Kidney (tissue), 14 donors: ENCODE measurements around the gene GRN. TPM values are rescaled to one million over a fixed set of nuclear protein-coding genes. Genes with fewer than 3 reads are reported as not detected.

ENCODE experiments used
- DNase-seq, 5 donors: peaks; one replicate each; pipeline ENCODE4 v3.0.0-alpha.2; 2013 to 2020
- FAIRE-seq: peaks from 2 replicates; lab custom pipeline; 2012; peaks lifted over from hg19 to GRCh38; lab: Jason Lieb, UNC
- H3K27ac ChIP-seq, 2 donors: one replicate each; pipeline ENCODE4 v1.7.0; 2013; ENCODE audit warnings: low read depth in 2 of 2, low read length in 2 of 2, inconsistent platforms in 1 of 2
- H3K27me3 ChIP-seq: one replicate; pipeline ENCODE4 v1.7.1; 2013; ENCODE audit warnings: low read length, inconsistent platforms; ENCODE audit not compliant: control insufficient read depth, insufficient read depth
- H3K36me3 ChIP-seq, 3 donors: one replicate each; pipeline versions ENCODE4 v1.7.0 to v1.7.1; 2013; ENCODE audit warnings: low read length in 3 of 3, control low read depth in 1 of 3, inconsistent platforms in 1 of 3; ENCODE audit not compliant: insufficient read depth in 3 of 3, control insufficient read depth in 2 of 3
- H3K4me1 ChIP-seq, 3 donors: one replicate each; pipeline versions ENCODE4 v1.7.0 to v1.7.1; 2013; ENCODE audit warnings: low read length in 3 of 3, inconsistent platforms in 1 of 3, low read depth in 1 of 3; ENCODE audit not compliant: control insufficient read depth in 2 of 3, insufficient read depth in 2 of 3
- H3K4me3 ChIP-seq, 3 donors: one replicate each; pipeline versions ENCODE4 v1.7.0 to v1.8.1; 2013; ENCODE audit warnings: low read length in 3 of 3, control low read depth in 1 of 3, inconsistent platforms in 1 of 3
- H3K9ac ChIP-seq, 3 donors: one replicate each; pipeline versions ENCODE4 v1.7.0 to v1.7.1; 2013; ENCODE audit warnings: low read length in 3 of 3, control low read depth in 1 of 3, inconsistent platforms in 1 of 3
- H3K9me3 ChIP-seq, 3 donors: one replicate each; pipeline versions ENCODE4 v1.7.0 to v1.7.1; 2013; ENCODE audit warnings: low read length in 3 of 3, control low read depth in 1 of 3, inconsistent platforms in 1 of 3; ENCODE audit not compliant: control insufficient read depth in 2 of 3, insufficient read depth in 1 of 3
- intact Hi-C: fragments of 100-400 bp; cut with DNase I; formaldehyde crosslinking; loops from one replicate; pipeline ENCODE4 v1.11.1; 2022
- polyA plus RNA-seq: library from polyadenylated mRNA; stranded (reverse); fragments of 350-450 nt; fragmentation: Illumina TruSeq; extraction: RNeasy Lipid Tissue Mini Kit (QIAGEN cat#74804); gene quantifications from one replicate; pipeline ENCODE4 v1.2.3, GENCODE V29; 2014; ENCODE audit warnings: low read depth, low replicate concordance; ENCODE audit not compliant: insufficient read depth
- total RNA-seq: library from RNA; stranded (reverse); fragmentation: NEBNext Ultra II Directional; extraction: Animal tissue kit (Norgen Biotek cat#: 25700); gene quantifications from one replicate; pipeline ENCODE4 v1.2.1, GENCODE V29; 2021
- TF ChIP-seq, protein P1 (sequence below): IDR thresholded peaks from 3 replicates; pipeline ENCODE4 v1.5.1; 2012; ENCODE audit warnings: mild to moderate bottlenecking, moderate library complexity, borderline replicate concordance; ENCODE audit not compliant: insufficient read depth; ENCODE audit errors: extremely low read depth
- donor health status: control.
- donor health status: control.
- donor health status: control.
- donor health status: control.
- donor health status: control.
- donor health status: DM: yes; HTN: yes; CAD: no.
- donor health status: Normal renal cell carcinoma (clear cell type).

GRN gene
- total and polyA plus RNA-seq, 2 donors from 2014 or later, result 235 to 353 TPM

DNA sequence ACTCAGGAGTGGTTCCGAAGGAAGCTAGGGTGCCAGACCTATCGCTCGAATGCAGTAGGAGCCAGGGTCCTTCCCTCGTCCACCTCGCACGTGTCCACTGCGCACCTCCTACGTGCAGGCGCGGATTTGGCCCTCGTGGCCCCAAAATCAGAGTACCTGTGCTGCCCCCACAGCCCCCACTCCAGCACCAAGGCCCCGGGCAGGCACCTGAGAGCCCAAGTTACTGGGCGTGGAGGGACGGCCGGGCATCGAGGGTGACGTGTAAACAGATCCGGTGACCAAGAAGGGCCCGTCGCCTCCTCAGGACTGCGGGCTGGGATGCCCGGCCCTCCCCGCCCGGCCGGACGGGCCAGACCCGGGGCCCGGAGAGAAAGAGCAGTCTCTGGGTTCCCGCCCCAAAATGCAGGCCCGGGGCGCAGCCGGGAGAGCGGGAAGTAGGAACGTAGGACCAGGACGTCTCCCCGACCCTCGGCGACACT, 21.0 kb upstream of the GRN start:
- TF ChIP-seq, protein P1, sequence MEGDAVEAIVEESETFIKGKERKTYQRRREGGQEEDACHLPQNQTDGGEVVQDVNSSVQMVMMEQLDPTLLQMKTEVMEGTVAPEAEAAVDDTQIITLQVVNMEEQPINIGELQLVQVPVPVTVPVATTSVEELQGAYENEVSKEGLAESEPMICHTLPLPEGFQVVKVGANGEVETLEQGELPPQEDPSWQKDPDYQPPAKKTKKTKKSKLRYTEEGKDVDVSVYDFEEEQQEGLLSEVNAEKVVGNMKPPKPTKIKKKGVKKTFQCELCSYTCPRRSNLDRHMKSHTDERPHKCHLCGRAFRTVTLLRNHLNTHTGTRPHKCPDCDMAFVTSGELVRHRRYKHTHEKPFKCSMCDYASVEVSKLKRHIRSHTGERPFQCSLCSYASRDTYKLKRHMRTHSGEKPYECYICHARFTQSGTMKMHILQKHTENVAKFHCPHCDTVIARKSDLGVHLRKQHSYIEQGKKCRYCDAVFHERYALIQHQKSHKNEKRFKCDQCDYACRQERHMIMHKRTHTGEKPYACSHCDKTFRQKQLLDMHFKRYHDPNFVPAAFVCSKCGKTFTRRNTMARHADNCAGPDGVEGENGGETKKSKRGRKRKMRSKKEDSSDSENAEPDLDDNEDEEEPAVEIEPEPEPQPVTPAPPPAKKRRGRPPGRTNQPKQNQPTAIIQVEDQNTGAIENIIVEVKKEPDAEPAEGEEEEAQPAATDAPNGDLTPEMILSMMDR, result no peak
- FAIRE-seq, result no peak
- intact Hi-C loops, result no loop called here
- H3K9me3 ChIP-seq, result no peaks in the 10 kb centered on the region
- peaks cover 0 to 14% (median 0%) of the 10 kb centered on the region in 3 donors for H3K4me1 ChIP-seq
- H3K27ac ChIP-seq, result peak overlapping the region; percentile 32 to 48
- peak overlapping the region; percentile 60 to 80 (median 77) for H3K4me3 ChIP-seq
- peak overlapping the region; percentile 15 to 86 (median 78) for H3K9ac ChIP-seq
- peak in 3 of 5 donors; percentile 22 to 72 (median 38) for DNase-seq
- H3K27me3 ChIP-seq, result no peaks in the 10 kb centered on the region
- H3K36me3 ChIP-seq, result peaks cover 0 to 25% (median 16%) of the 10 kb centered on the region in 3 donors

DNA sequence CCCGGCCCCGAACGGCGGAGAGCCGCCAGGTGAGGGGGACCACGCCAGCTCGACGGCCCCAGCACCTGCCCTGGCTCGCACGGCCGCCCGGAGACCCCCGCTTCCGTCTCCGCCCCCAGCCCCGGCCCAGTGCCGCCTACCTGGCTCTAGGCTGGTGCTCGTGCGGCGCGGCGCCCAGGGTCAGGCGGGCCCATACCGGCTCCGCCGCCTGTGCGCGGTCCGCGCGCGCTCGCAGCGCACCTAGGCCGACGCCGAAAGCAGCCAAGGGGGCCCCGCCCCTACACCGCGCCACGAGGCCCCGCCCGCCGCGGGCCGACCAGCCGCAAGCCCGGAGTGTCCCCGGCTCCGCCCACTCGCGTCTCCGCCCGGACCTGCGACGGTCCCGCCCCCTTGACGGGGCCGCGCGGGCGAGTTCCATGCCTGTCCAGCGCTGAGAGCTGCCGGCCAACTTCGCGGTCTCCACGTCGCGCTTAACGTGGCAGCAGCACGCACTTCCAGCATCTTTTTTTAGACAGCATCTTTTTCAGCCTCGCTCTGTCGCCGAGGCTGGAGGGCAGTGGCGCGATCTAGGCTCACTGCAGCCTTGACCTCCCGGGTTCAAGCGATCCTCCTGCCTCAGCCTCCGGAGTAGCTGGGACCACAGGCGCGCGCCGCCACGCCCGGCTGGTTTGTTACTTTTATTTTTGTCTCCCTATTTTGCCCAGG, 20.4 kb upstream of the GRN start, which contains the start of gene SLC25A39:
TSS of gene SLC25A39 (minus strand) at position 253 of the 705 bp plus-strand sequence. CDS start 1,261 bp downstream, outside the sequence.
- Histone ChIP-seq H3K4me1 (peaks cover 0 to 14% (median 0%) of the 10 kb centered on the region in 3 donors), H3K4me3 (peak within 1 kb of the TSS; percentile 60 to 80 (median 77)), H3K36me3 (peaks cover 0 to 25% (median 16%) of the 10 kb centered on the region in 3 donors), H3K27ac (peak within 1 kb of the TSS; percentile 94 to 97), H3K9ac (peak within 1 kb of the TSS; percentile 22 to 88 (median 78)), H3K9me3 (no peaks in the 10 kb centered on the region), H3K27me3 (no peaks in the 10 kb centered on the region)
- FAIRE-seq (no peak), DNase-seq (peak; percentile 95 to 98 (median 96))
- intact Hi-C loops, result loop anchor here (5.0 kb wide), 1 partner anchor 112 kb away; no protein-coding TSS in a partner anchor
- TF ChIP-seq, protein P1, result peak; percentile 10

DNA sequence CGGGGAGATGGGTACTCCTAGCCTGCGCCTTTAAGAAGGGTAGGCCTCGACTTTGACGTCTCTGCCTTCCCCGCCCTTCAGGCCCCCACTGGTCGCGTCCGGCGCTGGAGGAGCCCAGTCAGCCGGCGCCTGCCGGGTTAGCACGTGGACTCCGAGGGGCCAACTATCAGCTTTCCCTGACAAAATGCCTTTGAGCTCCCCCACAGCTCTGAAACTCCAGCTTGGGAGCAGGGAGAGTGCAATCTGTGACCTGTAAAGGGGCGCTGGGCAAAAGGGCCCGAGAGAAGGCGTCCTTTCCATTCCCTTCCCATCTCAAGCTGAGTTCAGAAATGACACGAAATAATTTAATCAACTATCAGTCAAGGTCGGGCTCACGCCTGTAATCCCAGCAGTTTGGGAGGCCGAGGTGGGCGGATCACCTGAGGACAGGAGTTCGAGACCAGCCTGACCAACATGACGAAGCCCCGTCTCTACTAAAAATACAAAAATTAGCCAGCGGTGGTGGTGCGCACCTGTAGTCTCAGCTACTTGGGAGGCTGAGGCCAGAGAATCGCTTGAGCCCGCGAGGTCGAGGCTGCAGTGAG, 18.1 kb upstream of the GRN start:
- Histone ChIP-seq H3K27me3 (no peaks in the 10 kb centered on the region), H3K9ac (no peak overlapping the region), H3K36me3 (peaks cover 0 to 6% (median 2%) of the 10 kb centered on the region in 3 donors), H3K27ac (peak overlapping the region in 1 of 2 donors; percentile 63), H3K9me3 (no peaks in the 10 kb centered on the region), H3K4me3 (peak overlapping the region in 2 of 3 donors; percentile 16 to 49), H3K4me1 (peaks cover 0 to 16% (median 0%) of the 10 kb centered on the region in 3 donors)
- FAIRE-seq (no peak), DNase-seq (peak; percentile 97 to 99 (median 98))
- intact Hi-C loops, result loop anchor here (5.0 kb wide), 1 partner anchor 115 kb away; no protein-coding TSS in a partner anchor
- TF ChIP-seq, protein P1, result peak; percentile 53
